Activated T-helper 9 cell treated with anti-CD3 and anti-CD28 coated beads, Interleukin-2, amount 50 U/mL, for 16 hours (primary cell): ENCODE results near the gene ATG7.

Experiments
- DNase-seq: peaks from one replicate; pipeline ENCODE4 v3.0.0-alpha.2; 2020; ENCODE audit warnings: low read depth

The ATG7 gene

GRCh38 chr3:11356269-11356668 is 84.1 kb downstream of the ATG7 start:
- no peak for DNase-seq

- DNase-seq: no peak
These were observed 90.4 kb downstream of the ATG7 start for GRCh38 chr3:11362600-11362999.

GRCh38 chr3:11363715-11364114 is 91.5 kb downstream of the ATG7 start:
- DNase-seq: no peak

- no peak for DNase-seq
These were observed 92.0 kb downstream of the ATG7 start for GRCh38 chr3:11364181-11364580.

GRCh38 chr3:11367143-11367693 is 95.0 kb downstream of the ATG7 start:
- no peak for DNase-seq

- no peak for DNase-seq
These were observed 98.0 kb downstream of the ATG7 start for GRCh38 chr3:11370191-11370590.

GRCh38 chr3:11370966-11371365 is 98.8 kb downstream of the ATG7 start:
- no peak for DNase-seq

GRCh38 chr3:11371747-11372146 is 99.5 kb downstream of the ATG7 start:
- no peak for DNase-seq

- no peak for DNase-seq
These were observed 101.0 kb downstream of the ATG7 start for GRCh38 chr3:11373235-11373634.

- no peak for DNase-seq
These were observed 101.5 kb downstream of the ATG7 start for GRCh38 chr3:11373654-11374053.

GRCh38 chr3:11375333-11376088 is 103.3 kb downstream of the ATG7 start:
- DNase-seq: no peak

GRCh38 chr3:11377719-11378118 is 105.5 kb downstream of the ATG7 start:
- DNase-seq: no peak

- no peak for DNase-seq
These were observed 107.1 kb downstream of the ATG7 start for GRCh38 chr3:11379238-11379823.

GRCh38 chr3:11379824-11380701 is 107.9 kb downstream of the ATG7 start:
- DNase-seq: no peak

- no peak for DNase-seq
These were observed 108.9 kb downstream of the ATG7 start for GRCh38 chr3:11381141-11381540.

GRCh38 chr3:11381563-11381962 is 109.4 kb downstream of the ATG7 start:
- no peak for DNase-seq

GRCh38 chr3:11382146-11382745 is 110.0 kb downstream of the ATG7 start:
- DNase-seq: no peak

GRCh38 chr3:11384074-11384473 is 111.9 kb downstream of the ATG7 start:
- DNase-seq: no peak

- DNase-seq: no peak
These were observed 113.1 kb downstream of the ATG7 start for GRCh38 chr3:11385326-11385725.

GRCh38 chr3:11385891-11386290 is 113.7 kb downstream of the ATG7 start:
- DNase-seq: no peak

GRCh38 chr3:11386465-11387113 is 114.4 kb downstream of the ATG7 start:
- no peak for DNase-seq
